ENCODE results near the gene PTPA.

PTPA gene

GRCh38 chr9:129110740-129111527 lies at the start of gene PTPA, which contains the start of gene CRAT:
TSS of gene PTPA (plus strand) at chr9:129111415. CDS start at chr9:129111601, 186 bp downstream.
TSS of gene CRAT (minus strand) at chr9:129110793. CDS start at chr9:129110509, 284 bp downstream.
- CTCF ChIA-PET = interaction anchor here (0.6 to 3.3 kb wide), 2 partner anchors 20 to 803 kb away, joined by 3 to 18 read pairs; no protein-coding TSS in a partner anchor
- POLR2A ChIA-PET (ENCODE audit: low non-redundant PET) = interaction anchor here (0.6 kb wide), 1 partner anchor 515 kb away, joined by 5 read pairs; the partner anchor contains the start of gene NTMT1
- DNase-seq (ENCODE audit: low spot score) = peak; percentile 100
- no peak for TF ChIP-seq CTCF (conservative IDR thresholded peaks at IDR 0.05; ENCODE audit: low read depth)
- H3K27ac ChIP-seq = peak within 1 kb of the TSS; percentile 94

GRCh38 chr9:129063061-129063460 lies 48.2 kb upstream of the PTPA start:
- no peak for DNase-seq (ENCODE audit: low spot score)
- TF ChIP-seq CTCF (conservative IDR thresholded peaks at IDR 0.05; ENCODE audit: low read depth) = no peak
- H3K27ac ChIP-seq = no peak overlapping the region
- CTCF ChIA-PET = interaction anchor here (0.5 to 0.7 kb wide), 3 partner anchors 12 to 1018 kb away, joined by 4 to 6 read pairs (median 5); no protein-coding TSS in a partner anchor
- POLR2A ChIA-PET (ENCODE audit: low non-redundant PET) = no interaction called here

- H3K27ac ChIP-seq = no peak overlapping the region
- CTCF ChIA-PET = no interaction called here
These were observed 46.7 kb upstream of the PTPA start for GRCh38 chr9:129064499-129064908.

GRCh38 chr9:129068110-129068509 lies 43.1 kb upstream of the PTPA start:
- TF ChIP-seq CTCF (conservative IDR thresholded peaks at IDR 0.05; ENCODE audit: low read depth) = no peak
- H3K27ac ChIP-seq = peak overlapping the region; percentile 21
- no peak for DNase-seq (ENCODE audit: low spot score)
- POLR2A ChIA-PET (ENCODE audit: low non-redundant PET) = interaction anchor here (0.7 kb wide), 1 partner anchor 12 kb away, joined by 3 read pairs; no protein-coding TSS in a partner anchor
- CTCF ChIA-PET = no interaction called here

More at GRCh38 chr9:129064499-129064908, 46.7 kb upstream of the PTPA start:
- POLR2A ChIA-PET (ENCODE audit: low non-redundant PET) = no interaction called here
- no peak for DNase-seq (ENCODE audit: low spot score)
- TF ChIP-seq CTCF (conservative IDR thresholded peaks at IDR 0.05; ENCODE audit: low read depth) = no peak

- CTCF ChIA-PET = interaction anchor here (1.1 kb wide), 1 partner anchor 106 kb away, joined by 6 read pairs; no protein-coding TSS in a partner anchor
- POLR2A ChIA-PET (ENCODE audit: low non-redundant PET) = no interaction called here
- H3K27ac ChIP-seq = peak overlapping the region; percentile 21
- DNase-seq (ENCODE audit: low spot score) = no peak
- TF ChIP-seq CTCF (conservative IDR thresholded peaks at IDR 0.05; ENCODE audit: low read depth) = no peak
These were observed 42.0 kb upstream of the PTPA start for GRCh38 chr9:129068990-129069861.
